Measurements from ENCODE around the gene CD40LG. TPM values are rescaled to one million over a fixed set of nuclear protein-coding genes. Genes with fewer than 3 reads are reported as not detected.

Gene CD40LG
- total RNA-seq: not detected in 2 replicates

DNA sequence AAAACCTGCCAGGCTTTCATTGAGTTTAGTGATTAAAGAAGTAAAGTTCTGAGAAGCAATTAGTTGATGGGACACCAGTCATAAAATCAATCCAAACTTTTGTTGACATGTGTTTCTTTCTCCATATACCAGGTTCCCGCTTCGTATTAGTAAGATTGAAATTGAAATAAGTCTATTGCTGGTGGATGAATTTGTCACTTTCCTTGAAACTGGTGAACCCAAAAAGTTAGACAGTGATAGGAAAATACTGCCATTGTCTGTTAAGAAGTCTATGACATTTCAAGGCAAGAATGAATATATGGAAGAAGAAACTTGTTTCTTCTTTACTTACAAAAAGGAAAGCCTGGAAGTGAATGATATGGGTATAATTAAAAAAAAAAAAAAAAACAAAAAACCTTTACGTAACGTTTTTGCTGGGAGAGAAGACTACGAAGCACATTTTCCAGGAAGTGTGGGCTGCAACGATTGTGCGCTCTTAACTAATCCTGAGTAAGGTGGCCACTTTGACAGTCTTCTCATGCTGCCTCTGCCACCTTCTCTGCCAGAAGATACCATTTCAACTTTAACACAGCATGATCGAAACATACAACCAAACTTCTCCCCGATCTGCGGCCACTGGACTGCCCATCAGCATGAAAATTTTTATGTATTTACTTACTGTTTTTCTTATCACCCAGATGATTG, at the start of gene CD40LG:
Gene CD40LG, plus strand, starts transcription at position 482 of the 684 bp plus-strand sequence. Its CDS starts 91 bp downstream, at position 573.

Other genes starting within 250 kb of the CD40LG start
- not detected in 2 replicates for gene BRS3, start 160.2 kb upstream of the CD40LG start, total RNA-seq
- gene HTATSF1, start 150.6 kb upstream of the CD40LG start, total RNA-seq: 45.0 and 49.5 TPM in 2 replicates
- 12.6 and 29.7 TPM in 2 replicates for gene VGLL1, start 115.9 kb upstream of the CD40LG start, total RNA-seq
- gene ARHGEF6, start 132.8 kb downstream of the CD40LG start, total RNA-seq: under 0.01 TPM in 2 replicates
- 131 and 189 TPM in 2 replicates for gene RBMX, start 232.6 kb downstream of the CD40LG start, total RNA-seq